Stimulated activated CD4-positive, alpha-beta T cell treated with anti-CD3 and anti-CD28 coated beads, Interleukin-1b, Interleukin-23, amount 100 ng/mL, for 4 hours (primary cell): Measurements from ENCODE around the gene SORL1.
A peak's percentile ranks its signal among the peaks of the same experiment; 100 is the strongest.
"Not testable (repeated sequence)": the region's sequence is repeated elsewhere in the genome, so short reads cannot be mapped to it uniquely, and the experiment has no call there.

Experiments
- DNase-seq, 2 donors: peaks; one replicate each; pipeline ENCODE4 v3.0.0-alpha.2; 2020; ENCODE audit warnings: low read depth in 2 of 2

Gene SORL1

GRCh38 chr11:121451986-121452608 lies at the start of gene SORL1:
Gene SORL1, plus strand, starts transcription at chr11:121452314. Its CDS starts 18 bp downstream, at chr11:121452332.
- peak; percentile 54 to 69 for DNase-seq

- no peak for DNase-seq
These were observed 46.5 kb upstream of the SORL1 start for GRCh38 chr11:121405646-121406045.

GRCh38 chr11:121406291-121406690 lies 45.8 kb upstream of the SORL1 start:
- DNase-seq: no peak

- no peak for DNase-seq
These were observed 43.3 kb upstream of the SORL1 start for GRCh38 chr11:121408830-121409229.

- not testable (repeated sequence) for DNase-seq
These were observed 42.1 kb upstream of the SORL1 start for GRCh38 chr11:121410041-121410440.

- not testable (repeated sequence) for DNase-seq
These were observed 40.8 kb upstream of the SORL1 start for GRCh38 chr11:121411330-121411729.

GRCh38 chr11:121412000-121412587 lies 40.0 kb upstream of the SORL1 start:
- DNase-seq: no peak

- DNase-seq: no peak
These were observed 39.3 kb upstream of the SORL1 start for GRCh38 chr11:121412711-121413415.

- no peak for DNase-seq
These were observed 37.8 kb upstream of the SORL1 start for GRCh38 chr11:121414141-121414913.

GRCh38 chr11:121415856-121416255 lies 36.3 kb upstream of the SORL1 start:
- no peak for DNase-seq

- DNase-seq: peak in 1 of 2 donors; percentile 21
These were observed 35.0 kb upstream of the SORL1 start for GRCh38 chr11:121417055-121417551.

- DNase-seq: no peak
These were observed 34.5 kb upstream of the SORL1 start for GRCh38 chr11:121417607-121418006.

GRCh38 chr11:121418625-121419114 lies 33.4 kb upstream of the SORL1 start:
- DNase-seq: peak in 1 of 2 donors; percentile 7

GRCh38 chr11:121419836-121420235 lies 32.3 kb upstream of the SORL1 start:
- no peak for DNase-seq

- DNase-seq: no peak
These were observed 31.7 kb upstream of the SORL1 start for GRCh38 chr11:121420398-121420797.

- no peak for DNase-seq
These were observed 30.8 kb upstream of the SORL1 start for GRCh38 chr11:121421149-121421901.

GRCh38 chr11:121422675-121423074 lies 29.4 kb upstream of the SORL1 start:
- DNase-seq: no peak

GRCh38 chr11:121425828-121426227 lies 26.3 kb upstream of the SORL1 start:
- DNase-seq: no peak

GRCh38 chr11:121426476-121427399 lies 25.4 kb upstream of the SORL1 start:
- DNase-seq: peak; percentile 18 to 51

- DNase-seq: no peak
These were observed 24.7 kb upstream of the SORL1 start for GRCh38 chr11:121427400-121427744.
